Stimulated activated CD8-positive, alpha-beta memory T cell treated with anti-CD3 and anti-CD28 coated beads, Interleukin-7, amount 100 ng/mL, for 48 hours (primary cell): ENCODE results near the gene SYNE3.

Source experiments
- DNase-seq, 2 donors: peaks; one replicate each; pipeline ENCODE4 v3.0.0-alpha.2; 2020; ENCODE audit warnings: low read depth in 1 of 2; ENCODE audit errors: extremely low read depth in 1 of 2

The SYNE3 gene

DNA sequence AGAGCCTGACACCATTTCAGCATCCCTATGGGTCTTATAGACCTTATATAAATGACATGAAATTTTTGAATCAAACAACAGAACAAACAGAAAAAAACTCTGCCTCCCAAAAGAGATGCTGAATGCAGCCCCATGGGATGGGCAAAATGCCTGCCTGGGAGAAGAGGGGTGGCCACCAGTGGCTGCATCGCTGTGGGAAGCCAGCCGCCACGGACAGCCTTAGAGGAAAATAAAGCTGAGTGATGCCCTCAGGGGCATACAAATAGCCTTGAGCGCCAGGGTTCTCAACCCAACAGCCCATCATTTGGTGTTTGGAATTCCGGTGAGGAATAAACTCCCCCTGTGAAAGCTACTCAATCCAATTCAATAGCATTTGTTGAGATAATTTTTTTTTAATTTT is 22.9 kb downstream of the SYNE3 start:
- no peak for DNase-seq

DNA sequence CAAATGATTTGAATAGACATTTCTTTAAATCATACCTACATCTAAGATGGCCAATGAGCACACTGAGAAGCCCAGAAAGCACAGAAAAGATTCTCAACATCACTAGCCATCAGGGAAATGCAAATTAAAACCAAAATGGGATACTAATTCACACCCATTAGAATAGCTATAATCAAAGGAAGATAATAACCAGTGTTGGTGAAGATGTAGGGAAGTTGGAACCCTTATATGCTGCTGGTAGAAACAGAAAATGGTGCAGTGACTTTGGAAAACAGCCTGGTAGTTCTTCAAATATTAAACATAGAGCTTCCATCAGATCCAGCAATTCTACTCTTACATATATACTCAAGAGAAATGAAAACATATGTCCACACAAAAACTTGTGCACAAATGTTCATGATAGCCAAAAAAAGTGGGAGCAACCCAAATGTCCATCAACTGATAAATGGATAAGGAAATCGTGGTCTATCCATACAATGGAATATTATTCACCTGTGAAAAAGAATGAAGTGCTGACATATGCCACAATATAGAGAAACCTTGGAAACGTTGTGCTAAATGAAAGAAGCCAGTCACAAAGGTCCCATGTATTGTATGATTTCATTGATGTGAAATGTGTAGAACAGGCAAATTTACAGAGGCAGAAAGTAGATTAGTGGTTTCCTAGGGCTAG is 24.4 kb downstream of the SYNE3 start:
- DNase-seq, result no peak

DNA sequence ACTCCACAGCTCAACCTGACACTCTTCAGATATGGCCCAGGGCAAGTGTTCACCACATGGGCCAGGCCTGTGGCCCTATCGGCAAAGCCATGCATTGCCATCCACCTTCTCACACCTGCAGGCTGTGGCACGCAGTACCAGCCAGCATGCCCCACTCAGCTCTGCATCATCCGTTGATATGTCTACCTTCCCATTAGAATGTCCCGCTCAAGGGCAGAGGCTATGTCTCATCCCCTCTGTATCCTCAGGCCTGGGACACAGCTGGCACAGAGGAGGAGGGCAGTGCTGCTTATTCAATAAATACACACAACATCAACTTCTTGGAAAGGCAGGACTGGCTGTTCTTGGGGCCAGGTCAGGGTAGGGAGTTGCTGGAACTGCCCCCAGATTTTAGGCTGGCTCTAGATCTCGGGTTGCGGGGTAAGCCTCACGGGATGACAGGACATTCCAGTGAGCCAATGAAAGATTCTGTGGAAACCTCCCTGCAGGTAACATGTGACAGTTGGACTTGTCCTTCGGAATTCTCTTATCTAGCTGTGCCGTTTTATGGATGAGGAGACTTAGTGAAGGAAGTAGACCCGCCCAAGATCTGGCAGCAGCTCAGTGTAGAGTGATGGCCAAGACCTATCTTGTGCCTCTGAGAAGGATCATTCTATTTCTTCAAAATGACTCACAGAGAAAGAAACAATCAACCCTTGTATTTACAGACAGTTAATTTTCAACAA is 25.6 kb downstream of the SYNE3 start:
- no peak for DNase-seq

DNA sequence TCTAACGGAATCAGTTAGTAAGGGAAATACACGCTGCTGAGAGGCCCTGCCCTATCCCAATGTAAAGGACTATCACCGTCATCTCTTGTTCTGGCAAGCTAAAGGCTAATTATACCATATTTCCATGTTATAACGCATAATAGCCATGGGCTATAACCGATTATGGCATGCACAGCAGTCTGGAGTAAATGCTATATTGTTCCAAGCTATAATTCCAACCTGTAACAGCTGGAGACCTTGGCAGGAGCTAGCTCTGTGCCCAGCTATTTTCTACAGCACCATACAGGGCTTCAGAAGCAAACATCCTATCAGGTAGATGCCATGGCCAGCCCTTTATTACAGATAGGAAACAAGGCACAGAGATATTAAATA is 26.3 kb downstream of the SYNE3 start:
- no peak for DNase-seq

DNA sequence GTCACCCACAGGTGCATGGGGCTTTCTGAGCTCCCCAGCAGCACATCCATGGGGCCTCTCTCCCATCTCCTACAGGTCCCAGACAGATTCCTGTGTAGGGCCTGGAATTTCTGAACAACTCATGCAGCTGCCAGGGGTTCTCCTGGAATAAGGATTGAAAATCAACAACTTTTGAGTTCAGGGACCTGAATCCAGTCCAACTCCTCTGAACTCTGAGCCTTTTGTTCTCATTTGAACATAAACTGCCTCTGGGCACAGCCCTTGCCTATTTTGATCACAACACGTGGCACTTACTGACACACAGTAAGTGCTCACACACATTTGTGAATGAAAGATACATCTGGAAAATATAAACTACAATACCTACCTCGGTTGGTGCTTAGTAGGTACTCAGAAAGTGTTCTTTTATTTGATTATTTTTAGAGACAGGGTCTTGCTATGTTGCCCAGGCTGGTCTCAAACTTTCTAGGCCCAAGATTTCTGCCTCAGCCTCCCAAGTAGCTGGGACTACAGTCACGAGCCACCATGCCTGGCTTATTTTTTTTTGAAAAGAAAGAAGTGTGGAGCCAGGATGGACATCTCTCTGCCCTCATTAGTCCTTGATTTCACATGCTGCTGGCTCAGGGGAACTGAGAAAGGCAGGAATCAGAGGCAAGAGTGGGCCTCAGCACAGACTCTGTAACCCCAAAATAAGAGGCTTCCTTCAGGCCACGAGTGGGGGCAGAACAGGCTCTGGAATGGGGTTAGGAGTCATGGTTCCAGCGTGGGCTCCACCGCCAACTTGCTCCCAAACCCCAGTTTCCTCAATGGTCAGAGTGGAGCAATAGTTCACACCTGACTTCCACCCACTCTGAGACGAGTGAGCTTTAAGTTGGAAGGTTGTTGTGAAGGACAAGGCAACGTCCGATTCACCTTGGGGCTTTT is 27.0 kb downstream of the SYNE3 start:
- no peak for DNase-seq

DNA sequence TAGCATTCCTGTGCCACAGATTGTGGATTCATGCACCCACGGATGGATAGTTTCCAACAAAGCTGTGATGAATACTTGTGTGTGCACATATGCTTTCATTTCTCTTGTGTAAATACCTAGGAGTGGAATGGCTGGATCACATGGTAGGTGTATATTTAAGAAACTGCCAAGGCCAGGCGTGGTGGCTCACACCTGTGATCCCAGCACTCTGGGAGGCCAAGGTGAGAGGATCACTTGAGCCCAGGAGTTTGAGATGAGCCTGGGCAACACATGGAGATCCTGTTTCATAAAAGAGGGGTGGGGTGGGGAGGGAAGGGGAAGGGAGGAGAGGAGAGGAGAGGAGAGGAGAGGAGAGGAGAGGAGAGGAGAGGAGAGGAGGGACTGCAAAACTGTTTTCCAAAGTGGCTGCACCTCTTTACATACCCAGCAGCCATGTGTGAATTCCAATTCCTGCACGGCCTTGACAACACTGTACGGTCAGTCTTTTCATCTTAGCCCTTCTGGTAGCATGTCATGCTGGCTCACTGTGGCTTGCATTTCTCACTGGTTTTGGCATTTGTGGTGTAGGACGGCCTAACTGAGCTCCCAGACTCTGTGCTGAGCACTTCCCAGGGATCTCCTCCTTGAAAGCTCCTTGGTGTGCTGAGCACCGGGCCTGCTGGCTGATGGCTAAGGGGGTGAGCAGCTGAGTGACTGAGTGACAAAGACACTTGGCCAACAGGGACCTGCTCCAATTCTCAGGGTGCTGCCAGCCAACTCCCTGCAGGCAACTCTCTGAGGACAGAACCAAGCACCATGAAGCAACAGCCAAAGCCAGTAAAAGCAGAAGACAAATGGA is 27.9 kb downstream of the SYNE3 start:
- DNase-seq, result no peak

DNA sequence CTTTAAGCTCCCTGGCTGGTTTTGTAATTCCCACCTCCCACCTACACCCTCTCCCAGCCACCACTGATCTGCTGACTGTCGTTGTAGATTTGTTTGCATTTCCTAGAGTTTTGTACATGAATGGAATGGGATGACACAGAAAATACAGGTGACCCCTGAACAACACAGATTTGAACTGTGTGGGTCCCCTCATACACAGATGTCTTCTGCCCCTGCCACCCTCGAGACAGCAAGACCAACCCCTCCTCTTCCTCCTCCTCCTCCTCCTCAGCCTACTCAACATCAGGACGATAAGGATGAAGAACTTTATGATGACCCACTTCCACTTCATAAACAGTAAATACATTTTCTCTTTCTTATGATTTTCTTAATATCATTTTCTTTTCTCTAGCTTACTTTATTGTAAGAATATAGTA is 28.8 kb downstream of the SYNE3 start:
- DNase-seq, result no peak

DNA sequence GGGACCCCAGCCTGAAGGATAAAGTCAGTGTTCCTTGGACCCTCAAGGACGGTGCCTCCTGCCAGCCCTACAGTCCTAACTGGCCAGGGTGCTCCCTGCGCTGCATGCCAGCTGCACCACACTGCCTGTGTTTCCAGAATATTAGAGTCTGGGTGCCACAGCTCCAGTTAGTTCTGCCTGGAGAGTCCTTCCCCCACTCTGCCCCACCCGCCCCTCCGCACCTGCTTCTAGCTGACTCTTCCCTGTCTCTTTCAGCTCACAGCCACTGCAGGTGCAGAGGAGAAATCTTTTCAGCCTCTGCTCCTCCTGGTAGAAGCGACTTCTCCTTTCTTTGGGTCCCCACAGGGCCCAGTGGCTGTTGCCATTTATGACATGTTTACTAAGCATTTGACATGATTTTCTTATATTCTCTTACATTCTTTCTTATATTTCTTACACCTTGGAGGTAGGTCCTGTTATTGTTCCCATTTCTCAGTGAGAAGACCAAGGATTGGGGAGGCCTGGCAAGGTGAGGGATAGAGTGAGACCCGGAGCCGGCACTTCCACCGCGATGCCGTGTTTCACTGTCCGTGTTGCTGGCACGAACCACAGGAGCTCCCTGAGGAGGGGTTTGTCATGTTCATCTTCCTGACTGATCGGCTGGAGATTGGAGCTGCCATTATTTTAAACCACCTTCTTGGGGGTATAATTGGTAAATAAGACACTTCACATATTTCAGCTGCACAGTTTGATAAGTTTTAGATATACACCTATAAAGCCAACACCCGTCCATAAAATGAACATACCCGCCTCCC is 29.4 kb downstream of the SYNE3 start:
- DNase-seq, result no peak

DNA sequence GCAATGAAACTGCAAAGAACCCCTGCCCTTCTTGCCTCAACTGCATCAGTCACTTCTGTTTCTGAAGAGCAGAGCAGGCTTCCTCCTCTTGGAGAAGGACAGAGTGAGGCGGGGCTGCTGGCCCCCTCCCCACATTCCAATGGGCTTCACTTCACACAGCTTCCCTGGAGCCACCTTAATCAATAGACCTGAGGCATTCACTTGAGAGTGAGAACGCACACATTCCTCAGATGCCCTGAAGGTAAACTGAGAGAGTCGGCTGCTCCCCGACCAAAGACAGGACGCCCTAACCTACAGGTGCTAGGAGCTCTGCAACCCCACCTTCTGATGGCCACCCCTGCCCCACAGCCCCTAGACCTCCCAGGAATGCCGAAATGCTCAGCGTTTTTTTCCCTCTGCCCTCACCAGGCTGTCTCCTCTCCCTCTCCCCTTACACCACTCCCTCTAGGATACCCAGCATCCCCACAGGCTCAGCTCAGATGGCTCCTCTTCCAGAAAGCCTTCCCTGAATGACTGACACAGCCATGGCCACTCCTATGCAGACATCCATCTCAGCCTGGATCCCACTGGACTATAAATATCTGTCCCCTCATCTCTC is 31.1 kb downstream of the SYNE3 start:
- no peak for DNase-seq

DNA sequence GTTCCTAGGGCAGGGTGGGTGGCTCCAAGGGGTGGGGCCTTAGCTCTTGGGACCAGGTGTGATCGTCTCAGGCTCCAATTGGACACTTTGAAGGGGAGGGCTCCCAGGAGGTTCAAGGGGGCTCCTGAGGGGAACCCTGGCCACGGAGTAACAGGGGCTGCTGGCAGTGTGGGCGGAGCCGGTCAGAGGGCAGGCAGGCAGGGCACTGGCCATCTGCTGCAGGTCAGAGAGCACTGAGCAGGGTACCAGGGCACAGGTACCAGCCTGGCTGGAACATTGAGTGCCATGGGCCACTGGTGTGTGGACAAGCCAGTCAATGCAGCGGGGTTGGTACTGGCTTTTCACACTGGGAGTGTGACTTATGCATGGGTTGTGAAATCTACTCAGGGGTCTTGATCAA is 32.2 kb downstream of the SYNE3 start:
- no peak for DNase-seq

DNA sequence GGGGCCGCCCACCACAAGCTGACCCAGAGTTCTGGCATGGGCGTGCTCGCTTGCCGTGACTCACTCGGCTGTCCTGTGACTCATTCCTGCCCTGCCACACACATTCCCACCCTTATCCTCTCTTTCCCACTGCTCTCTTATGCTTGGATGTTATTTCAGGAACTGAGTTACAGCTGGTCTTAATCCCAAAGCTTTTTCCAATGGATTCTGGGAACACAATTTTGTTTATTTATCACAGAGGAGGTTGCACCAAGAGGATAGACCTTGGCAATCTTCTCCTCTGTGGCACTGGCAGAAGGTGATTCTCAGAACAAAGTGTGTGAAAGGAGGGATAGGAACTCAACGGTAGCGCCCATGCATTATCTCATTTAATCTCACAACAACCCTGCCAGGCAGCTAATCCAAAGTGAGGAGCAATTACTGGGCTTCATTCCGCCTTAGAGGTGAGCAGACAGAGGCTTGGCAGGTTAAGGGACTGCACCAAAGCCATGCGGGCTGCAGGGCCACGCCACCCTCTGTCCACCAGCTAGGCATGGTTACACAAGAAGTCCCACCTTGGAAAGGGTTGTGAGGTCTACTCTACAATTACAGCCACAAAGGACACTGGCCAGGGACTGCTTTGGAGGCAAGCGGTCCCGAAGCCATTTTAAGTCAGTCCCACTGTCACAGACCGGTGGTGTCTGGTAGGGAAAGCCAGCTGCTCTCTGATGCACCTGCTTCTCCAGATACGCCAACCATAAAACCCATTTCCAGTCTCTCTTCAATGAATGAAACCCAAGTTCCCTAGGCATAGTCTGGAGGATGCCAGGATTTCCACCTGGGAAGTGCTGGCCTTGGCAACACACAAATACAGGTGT is 32.9 kb downstream of the SYNE3 start:
- DNase-seq, result no peak

DNA sequence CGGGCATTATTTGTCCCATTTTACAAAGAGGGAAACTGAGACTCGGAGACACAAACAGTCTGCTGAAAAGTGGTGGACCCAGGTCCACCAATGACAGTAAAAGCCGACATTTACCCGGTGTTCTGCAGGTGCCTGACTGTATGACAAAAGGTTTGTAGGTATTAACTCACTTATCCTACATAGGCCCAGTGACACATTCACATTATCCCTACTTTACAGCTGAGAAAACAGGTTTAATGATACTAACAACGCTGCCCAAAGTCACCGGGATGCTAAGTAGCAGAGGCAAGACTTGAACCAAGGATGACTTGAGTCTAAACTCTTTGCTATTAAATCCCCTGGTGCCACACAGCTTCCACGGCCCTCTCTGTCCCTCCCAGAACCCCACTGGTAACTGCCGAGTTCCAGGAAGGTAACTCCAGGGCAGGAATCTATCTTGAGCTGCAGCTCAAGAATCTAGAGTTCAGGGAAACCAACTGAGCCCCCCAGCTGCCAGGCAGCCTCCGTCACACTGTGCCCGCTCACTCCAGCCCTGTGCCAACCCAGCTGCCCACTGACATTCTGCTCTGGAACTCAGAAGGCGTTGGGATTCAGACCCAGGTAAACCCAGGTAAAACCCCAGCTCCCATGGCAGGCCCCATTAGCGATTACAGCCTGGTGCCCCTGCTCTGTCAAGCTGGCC is 33.7 kb downstream of the SYNE3 start:
- no peak for DNase-seq

DNA sequence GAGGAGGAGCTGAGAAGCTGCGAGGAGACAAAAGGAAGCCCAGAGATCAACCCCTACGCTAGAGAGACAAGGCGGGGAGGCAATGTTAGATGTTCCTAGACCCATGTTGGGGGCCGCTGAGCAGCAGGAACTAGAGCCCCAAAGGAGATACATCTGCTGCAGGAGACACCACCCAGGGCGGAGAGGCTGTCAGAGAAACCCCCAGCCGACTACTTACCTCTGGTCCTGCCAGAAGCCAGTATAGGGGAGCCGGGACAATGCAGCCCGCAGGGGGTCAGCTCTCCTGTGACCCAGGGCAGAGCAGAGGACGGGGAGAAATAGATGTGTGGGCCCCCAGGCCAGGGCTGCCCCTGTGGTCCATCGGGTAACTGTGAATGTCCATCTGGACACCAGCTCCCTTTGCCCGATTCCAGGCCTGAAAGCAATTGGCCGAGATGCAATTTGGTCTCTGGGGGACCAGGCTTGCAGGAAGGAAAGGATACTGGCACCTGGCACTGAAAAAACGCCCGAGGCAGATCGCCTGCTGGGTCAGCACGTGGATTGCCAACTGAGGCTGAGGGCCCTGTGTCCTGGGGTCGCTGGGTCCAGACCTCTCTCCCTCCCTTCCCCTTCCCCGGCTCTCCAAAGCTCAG is 34.9 kb downstream of the SYNE3 start:
- no peak for DNase-seq

DNA sequence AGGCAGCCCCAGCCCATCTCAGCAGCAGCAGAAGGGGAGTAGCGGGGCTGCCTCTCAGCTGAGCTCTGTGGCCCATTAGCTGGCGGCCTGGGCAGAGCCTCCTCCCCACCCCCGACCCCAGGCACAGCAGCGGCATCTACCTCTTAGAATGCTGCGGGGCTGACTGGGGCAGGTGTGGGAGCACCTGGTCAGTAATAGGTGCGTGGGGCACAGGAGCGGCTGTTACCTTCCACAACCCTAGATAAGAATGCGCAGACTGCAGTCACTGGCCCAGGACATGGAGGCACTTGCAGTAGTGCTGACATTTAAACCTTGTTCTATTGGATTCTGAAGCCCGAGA is 35.6 kb downstream of the SYNE3 start:
- no peak for DNase-seq

DNA sequence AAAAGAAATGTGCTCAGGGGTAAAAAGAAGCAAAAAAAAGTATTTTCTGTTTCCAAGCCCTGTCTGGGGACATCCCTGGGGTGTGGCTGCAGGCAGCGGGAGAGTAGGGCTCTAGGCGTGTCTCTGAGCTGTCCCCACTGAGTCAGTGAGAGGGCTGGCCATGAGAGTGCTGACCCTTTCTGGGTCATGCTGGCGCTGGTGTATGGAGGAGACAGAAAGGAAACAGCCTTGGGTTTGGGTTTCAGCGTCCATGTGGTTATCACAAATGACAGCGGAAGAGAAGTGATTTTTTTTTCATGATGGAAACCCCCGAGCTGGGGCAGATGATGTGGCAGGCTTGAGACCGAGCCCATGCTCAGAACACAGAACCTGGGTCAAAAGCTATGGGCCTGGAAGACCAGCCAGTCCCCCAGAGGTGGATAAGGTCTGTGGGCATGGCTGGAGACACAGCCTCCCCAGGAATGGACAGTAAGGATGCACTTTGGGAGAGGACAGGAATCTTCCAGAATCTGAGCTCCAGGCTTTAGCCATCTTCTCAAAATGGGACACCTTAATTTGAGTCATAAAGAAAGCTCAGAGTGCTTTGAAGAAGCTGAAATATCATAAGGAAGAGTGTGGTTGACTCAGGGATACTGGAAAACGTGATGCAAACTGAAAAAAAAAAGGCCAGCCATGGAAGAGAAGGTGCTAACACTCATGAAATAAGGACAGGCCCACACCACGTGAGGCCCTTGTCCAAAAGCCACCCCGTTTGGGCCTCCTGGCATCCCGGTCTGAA is 36.2 kb downstream of the SYNE3 start:
- DNase-seq, result peak in 1 of 2 donors; percentile 31

DNA sequence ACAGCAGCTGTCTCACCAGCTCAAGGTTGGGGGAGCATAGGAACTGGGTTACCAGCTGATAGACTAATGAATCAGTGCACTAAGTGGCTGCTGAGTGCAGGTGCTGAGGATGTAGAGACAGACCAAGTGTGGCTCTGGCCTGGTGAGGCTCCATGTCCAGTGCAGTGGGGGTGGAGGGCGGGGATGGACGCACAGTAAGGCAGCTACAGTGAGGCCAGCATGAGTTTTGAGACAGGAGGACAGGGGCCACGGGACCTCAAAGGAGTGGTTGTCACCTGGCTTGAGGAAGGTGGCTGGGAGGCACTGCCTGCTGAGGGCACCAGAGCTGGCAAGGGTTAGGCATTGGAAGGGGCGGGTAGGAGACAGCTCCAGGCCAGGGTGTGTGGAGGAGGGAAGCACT is 37.0 kb downstream of the SYNE3 start:
- DNase-seq, result no peak

DNA sequence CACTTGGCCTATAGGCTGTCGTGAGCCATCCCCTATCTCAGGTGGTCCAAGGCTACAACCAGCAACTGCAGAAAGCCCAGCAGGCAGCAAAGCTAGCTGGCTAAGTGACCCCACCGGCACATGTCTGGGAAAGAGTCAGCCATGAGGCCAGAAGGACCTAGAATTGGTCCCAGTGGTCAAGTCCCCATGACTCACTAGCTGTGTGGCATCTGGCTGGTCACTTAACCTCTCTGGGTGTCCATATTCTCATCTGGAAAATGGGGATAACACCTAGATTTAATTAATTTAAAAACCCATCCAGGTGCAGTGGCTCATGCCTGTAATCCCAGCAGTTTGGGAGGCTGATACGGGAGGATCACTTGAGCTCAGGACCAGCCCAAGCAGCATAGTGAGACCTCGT is 37.6 kb downstream of the SYNE3 start:
- DNase-seq, result no peak
